ENCODE results near the gene MANSC1.
"Not testable (repeated sequence)": the region's sequence is repeated elsewhere in the genome, so short reads cannot be mapped to it uniquely, and the experiment has no call there.

MANSC1 gene

DNA sequence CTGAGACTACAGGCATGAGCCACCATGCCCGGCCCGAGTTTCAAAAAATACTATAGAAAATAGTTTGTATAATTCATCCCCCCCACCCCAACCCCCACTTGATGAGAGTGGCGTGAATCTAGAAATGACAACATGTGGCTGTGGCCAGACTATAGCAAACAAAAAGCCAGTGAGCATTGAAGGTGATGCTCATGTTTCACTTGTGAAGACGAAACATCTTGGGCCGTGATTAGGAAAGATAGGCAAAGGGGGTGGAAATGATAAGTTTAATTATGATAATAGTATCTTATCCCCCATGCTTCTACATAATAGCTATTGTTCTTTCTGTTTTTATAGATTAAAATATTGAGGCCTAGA is 15.4 kb upstream of the MANSC1 start:
- DNase-seq (ENCODE audit: low read depth): no peak

DNA sequence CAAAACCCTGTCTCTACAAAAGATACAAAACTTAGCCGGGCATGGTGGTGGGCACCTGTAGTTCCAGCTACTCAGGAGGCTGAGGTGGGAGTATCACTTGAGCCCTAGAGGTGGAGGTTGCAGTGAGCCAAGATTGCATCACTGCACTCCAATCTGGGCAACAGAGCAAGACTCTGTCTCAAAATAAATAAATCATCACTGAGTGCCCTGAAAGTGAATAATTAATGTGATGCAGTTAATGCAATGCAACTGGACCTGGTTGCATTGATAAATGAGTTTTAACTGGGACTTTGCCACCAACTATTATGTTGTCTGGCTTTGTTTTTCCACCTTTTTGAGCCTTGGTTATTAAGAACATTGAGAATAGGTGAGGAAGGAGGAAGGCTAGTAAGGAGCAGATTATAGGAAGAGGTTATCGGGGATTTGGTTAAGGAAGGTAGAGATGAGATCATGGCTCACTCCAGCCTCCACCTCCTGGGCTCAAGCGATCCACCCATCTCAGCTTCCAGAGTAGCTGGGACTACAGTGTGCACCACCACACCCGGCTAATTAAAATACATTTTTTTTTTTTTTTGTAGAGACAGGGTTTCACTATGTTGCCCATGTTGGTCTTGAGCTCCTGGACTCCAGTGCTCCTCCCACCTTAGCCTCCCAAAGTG is 14.9 kb upstream of the MANSC1 start:
- no peak for DNase-seq (ENCODE audit: low read depth)

- DNase-seq (ENCODE audit: low read depth): no peak
These were observed 8.5 kb upstream of the MANSC1 start for GRCh38 chr12:12358528-12358927.

DNA sequence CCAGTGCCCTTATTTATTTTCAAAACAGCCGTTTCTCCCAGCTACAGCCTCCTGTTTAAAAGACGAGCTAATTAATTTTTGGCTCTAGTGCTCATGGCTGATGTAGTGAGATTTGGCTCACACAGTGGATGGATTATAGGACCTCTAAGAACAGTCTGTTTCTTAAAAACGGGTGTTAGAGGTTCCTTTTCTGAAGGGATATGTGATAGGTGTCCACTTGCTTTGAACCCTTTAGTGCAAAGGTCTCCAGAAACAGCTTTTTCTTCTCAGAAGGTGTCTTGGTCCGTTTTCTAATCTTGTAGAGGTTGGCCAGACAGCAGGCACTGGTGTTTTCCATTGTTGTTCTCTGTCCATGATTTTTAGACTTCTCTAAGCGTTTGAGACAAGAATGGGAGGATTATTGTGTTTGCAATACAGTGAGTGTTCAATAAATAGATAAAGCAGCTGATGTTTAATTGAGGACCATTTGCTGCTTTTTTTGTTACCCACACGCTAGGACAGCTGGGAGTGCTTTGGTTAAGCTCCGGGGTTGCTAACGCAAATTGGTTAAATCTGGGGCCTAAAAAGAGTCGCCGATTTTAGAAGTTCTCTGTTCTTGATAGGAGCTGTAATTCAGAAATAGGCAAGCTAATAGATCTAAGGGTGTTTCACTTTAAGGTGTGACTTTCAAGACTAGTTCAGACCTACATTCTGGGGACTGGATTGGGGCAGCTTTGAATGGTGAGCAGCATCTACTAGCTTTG is 7.8 kb upstream of the MANSC1 start:
- DNase-seq (ENCODE audit: low read depth): no peak

DNA sequence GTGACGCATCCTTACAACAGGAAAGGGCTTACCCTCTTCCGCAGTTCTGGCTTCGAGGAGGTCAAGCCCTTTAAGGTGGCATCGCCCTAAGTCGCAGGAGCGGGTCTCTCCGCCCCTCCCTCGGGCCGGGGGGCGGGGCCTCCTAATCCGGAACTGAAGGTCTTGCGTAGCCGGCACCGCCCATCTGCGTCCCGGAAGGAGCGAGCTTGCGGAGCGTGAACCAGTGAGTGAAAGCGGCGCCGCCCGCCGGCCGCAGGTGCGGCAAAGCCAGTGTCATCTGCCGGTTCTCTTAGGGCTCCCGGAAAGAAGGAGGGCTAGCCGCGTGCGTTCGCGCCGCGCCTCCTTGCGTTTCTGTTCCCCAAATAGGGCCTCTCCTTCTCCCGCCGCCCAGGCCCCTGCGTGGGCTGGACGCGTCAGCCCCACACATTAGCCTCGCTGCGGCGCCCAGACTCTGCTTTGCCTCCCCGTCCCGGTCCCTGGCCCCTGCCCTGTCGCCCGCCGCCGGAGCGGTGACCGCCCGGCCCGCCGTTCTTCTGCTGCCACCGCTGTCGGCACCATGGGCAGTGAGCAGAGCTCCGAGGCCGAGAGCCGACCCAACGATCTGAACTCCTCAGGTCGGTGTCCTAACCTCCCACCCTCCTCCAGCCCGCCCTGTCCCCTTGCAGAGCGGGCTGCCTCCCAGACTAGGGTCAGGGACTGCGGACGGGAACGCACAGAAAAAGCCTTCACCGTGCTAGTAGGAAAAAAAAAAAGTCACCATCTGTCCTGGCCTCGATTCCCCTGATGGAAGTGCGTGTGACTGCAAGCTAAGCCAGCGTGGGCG is 7.1 kb upstream of the MANSC1 start, which contains the start of gene BORCS5:
Gene BORCS5, plus strand, starts transcription at position 183 of the 823 bp plus-strand sequence. Its CDS starts 374 bp downstream, at position 557.
- peak; percentile 94 for DNase-seq (ENCODE audit: low read depth)

- no peak for DNase-seq (ENCODE audit: low read depth)
These were observed 6.4 kb upstream of the MANSC1 start for GRCh38 chr12:12356467-12356895.

DNA sequence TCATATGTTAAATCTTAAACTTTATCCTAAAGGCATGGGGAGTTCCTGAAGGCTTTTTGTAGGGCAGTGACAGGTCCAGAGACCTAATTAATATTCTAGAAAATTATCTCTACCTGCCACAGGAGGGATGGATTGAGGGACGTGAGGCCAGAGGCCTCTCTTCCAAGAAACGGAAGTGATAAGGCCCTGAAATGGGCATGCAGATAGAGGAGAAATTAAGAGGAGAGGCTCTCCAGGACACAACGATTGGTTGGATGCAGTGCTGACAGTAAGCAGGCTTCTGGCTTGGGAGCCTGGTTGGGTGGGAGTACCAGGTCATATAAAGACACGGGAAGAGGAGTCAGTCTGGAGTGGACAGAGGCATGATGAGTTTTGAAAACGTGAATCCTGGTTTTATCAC is 3.8 kb upstream of the MANSC1 start:
- no peak for DNase-seq (ENCODE audit: low read depth)

DNA sequence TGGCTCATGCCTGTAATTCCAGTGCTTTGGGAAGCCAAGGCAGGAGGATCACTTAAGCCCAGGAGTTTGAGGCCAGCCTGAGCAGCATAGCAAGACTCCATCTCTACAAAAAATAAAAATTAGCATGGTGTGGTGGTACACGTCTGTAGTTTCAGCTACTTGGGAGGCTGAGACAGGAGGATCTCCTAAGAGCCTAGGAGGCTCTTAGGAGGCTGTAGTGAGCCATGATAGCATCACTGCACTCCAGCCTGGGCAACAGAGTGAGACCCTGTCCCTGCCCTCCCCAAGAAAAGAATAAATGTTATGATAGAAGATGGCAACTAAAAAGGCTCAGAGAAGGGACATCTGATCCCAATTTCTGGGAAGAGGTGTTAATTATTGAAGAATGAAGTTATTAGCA is 3.2 kb upstream of the MANSC1 start:
- DNase-seq (ENCODE audit: low read depth): no peak

DNA sequence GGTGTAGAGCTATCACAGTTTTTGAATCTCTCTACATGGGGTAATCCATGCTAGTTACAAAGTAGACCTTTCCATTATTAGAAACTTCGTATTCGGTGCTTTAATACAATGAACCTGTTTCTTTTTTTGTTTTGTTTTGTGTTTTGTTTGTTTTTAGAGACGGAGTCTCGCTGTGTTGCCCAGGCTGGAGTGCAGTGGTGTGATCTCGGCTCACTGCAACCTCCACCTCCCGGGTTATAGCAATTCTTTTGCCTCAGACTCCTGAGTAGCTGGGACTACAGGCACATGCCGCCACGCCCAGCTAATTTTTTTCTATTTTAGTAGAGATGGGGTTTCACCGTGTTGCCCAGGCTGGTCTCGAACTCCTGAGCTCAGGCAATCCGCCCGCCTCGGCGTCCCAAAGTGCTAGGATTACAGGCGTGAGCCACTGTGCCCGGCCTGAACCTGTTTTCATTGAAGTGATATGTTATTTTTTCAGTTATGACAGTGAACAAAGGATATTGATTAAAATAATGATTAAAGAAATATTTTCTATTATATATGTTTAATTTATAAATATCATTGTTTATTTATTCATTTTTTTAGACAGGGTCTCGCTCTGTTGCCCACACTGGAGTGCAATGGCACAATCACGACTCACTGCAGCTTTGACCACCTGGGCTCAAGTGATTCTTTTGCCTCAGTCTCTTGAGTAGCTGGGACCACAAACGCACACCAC is 1.6 kb upstream of the MANSC1 start:
- not testable (repeated sequence) for DNase-seq (ENCODE audit: low read depth)

DNA sequence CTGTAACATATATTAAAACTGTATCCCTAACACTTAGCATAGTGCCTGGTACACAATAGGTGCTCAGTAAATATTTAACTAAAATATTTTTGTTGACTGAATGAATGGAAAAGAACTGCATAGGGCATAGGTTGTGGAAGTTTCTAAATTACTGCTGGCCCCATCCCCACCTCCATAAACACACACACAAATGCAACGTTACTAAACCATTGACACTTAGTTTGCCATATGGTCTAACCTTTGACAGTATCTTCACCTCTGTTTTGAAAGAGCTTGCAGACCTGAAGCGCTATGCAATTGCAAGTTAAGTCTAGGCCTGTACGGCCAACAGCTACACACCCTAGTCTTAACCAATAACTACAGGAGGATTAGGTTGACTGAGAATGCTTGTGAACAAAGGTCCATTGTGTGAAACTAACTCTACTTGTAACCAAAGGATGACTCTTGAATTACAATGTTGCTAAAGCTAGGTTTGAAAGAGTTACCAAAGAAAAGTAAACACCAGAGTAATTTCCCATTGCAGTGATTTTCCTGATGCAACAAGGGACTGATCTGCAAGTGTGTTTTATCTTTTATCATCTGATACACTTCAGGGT is 924 bp upstream of the MANSC1 start:
- DNase-seq (ENCODE audit: low read depth): no peak

GRCh38 chr12:12338527-12339168 is 11.4 kb downstream of the MANSC1 start:
- DNase-seq (ENCODE audit: low read depth): no peak

- DNase-seq (ENCODE audit: low read depth): no peak
These were observed 13.5 kb downstream of the MANSC1 start for GRCh38 chr12:12336511-12336910.

DNA sequence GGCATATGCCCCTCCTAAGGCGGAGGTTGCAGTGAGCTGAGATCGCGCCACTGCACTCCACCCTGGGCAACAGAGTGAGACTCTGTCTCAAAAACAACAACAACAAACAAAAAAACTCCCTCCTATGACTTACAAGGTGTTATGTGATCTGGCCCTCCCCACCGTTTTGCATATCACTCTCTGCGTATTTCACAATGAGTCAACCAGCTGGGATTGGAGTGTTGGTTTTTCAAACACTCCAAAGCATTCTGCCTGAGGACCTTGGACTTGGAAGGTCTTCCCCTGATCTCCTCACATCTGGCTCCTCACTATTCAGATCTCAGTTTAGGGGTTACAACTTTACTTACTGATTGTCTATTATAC is 14.0 kb downstream of the MANSC1 start:
- DNase-seq (ENCODE audit: low read depth): no peak

- DNase-seq (ENCODE audit: low read depth): peak; percentile 17
These were observed 15.5 kb downstream of the MANSC1 start for GRCh38 chr12:12334367-12335040.

DNA sequence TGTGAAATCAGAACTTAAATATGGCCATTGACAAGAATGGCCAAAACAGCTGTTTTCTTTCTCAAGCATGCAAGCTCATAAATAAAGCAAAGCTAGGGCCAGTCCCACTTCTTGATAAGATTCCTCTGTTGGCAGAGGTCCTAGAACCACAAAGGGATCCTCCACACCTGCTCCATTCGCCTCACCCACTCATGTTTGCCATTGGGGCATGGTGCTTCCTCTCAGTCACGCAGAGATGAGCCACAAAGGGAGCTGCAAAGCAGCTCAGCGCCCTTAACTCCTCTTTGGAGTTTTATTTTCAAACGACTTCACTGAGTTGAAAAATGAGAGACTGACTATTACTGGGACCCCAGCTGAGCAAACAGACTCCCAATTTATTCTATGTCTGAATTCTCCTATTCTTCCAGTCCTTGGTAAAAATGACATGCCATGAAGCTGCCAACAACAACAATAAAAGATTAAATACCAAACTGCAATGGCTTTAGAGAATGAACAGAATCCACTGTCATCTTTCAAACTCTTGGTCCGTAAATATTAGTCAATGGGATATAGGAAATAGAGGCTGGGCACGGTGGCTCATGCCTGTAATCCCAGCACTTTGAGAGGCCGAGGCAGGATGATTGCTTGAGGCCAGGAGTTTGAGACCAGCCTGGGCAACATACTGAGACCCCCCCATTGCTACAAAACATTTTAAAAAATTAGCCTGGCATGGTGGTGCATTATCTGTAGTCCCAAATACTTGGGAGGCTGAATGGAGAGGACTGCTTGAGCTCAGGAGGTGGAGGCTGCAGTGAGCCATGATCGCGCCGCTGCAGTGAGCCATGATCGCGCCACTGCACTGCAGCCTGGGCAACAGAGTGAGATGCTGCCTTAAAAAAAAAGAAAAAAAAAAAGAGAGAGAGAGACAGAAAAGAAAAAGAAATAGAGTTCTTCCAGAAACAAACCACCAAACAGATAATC is 16.4 kb downstream of the MANSC1 start:
- DNase-seq (ENCODE audit: low read depth): no peak

DNA sequence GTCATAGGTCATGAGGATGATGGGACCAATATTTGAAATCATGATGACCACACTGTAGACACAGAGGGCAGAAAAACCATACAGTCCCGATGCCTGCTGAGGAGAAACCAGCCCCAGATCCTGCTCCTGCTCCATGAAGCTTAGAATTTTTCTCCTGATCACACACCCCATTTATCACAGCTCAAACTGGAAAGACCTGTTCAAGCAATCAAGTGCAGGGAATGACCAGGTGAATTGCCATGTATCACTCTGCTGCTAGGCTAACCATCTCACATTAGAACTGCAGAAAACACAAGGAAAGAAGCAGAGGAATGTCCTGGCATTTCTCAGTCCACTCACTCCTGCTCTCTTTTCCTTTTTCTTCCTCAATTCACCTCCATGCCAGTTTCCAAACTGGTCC is 18.1 kb downstream of the MANSC1 start:
- no peak for DNase-seq (ENCODE audit: low read depth)

DNA sequence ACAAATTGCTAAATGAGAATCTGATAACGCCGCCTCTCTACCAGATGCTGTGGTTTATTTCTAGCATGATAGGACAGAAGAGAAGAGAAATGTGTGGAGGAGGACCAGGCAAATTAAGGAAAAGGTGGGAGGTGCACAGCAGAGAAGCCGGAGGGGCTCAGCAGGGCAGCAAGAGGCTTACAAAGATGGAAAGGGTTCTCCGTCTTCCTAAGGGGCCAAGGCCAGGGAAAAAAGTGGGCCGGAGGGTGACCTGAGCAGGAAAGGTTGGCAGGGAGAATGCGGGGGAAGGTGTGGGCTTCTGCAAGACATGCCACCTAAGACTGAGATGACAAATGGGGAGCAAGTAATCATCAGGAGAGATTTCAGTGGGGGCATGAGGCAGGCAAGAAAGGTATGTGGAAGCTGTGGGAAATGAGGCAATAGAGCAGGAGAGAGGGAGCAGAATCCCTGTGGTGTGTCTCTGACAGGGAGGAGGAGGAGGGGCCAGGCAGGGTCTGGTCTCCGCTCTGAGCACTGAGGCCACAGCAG is 18.7 kb downstream of the MANSC1 start:
- DNase-seq (ENCODE audit: low read depth): no peak

DNA sequence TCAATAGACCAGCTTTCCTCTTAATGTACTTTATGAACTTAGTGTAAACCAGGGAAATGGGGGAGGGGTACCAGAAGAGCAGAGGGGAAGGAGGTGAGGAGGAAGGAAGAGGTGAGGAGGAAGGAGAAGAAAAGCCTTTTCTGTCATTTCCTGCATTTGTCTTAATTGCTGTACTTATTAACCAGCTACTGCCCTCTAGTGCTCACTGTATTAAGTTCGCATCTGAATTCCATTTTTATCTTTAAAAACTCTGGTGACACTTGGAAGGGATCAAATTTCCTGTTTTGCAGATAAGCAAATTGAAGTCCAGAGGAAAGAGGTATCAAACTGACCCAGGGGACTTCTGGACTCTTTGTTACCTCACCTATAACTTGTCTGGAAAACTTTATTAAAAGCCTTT is 22.2 kb downstream of the MANSC1 start:
- DNase-seq (ENCODE audit: low read depth): no peak

DNA sequence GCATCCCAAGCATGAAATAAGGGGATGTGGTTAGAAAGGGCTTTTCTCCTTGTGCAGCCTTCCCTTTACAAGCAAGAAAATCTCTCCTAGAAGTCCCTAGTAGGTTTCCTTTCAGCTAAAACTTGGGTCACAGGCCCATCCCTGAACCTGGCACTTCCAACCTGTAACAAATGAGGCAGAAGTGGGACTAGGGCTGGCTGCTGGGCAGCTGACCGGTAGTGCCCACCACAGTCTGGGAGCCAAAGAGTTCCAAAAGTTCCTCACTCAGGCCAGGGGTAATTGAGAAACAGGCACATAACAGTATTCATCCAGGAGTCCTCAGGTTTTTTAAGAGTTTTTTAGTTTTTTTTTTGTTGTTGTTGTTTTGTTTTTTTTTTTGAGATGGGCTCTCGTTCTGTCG is 23.8 kb downstream of the MANSC1 start:
- no peak for DNase-seq (ENCODE audit: low read depth)

All from stimulated activated CD8-positive, alpha-beta memory T cell treated with anti-CD3 and anti-CD28 coated beads, Interleukin-15, amount 100 ng/mL, for 1 hour (primary cell).